B cell (primary cell): ENCODE results near the gene LHX2. TPM values are rescaled to one million over a fixed set of nuclear protein-coding genes. Genes with fewer than 3 reads are reported as not detected.

Source experiments
- ATAC-seq: fragments of 200-7000 bp; cut with Tn5 transposase; one replicate; pipeline ENCODE4 v1.10.0; 2021; ENCODE audit warnings: low read depth, mild to moderate bottlenecking, moderate number of reproducible peaks, moderate library complexity
- CTCF ChIA-PET: fragments of 350-600 bp; sonication (Branson Sonifier 250); formaldehyde crosslinking; loops from one replicate; lab custom pipeline; 2021; ENCODE audit warnings: antibody characterized with exemption, inconsistent platforms; lab: Charles Lee
- POLR2A ChIA-PET: fragments of 350-600 bp; sonication (Branson Sonifier 250); formaldehyde crosslinking; loops from one replicate; lab custom pipeline; 2021; ENCODE audit warnings: antibody characterized with exemption; lab: Charles Lee
- DNase-seq: peaks from one replicate; pipeline ENCODE4 v3.0.0; 2013
- H2AFZ ChIP-seq: 2 replicates; pipeline ENCODE4 v1.6.1; 2012; ENCODE audit warnings: mild to moderate bottlenecking, low read depth, low read length; ENCODE audit not compliant: insufficient read depth, poor library complexity, severe bottlenecking
- H3K27ac ChIP-seq, 2 donors: 1 replicate in 1 of 2; 2 replicates in 1 of 2; pipeline ENCODE4 v1.5.1; 2012 to 2013; ENCODE audit warnings: low read length in 2 of 2, mild to moderate bottlenecking in 2 of 2, moderate library complexity in 1 of 2
- H3K27me3 ChIP-seq, 4 experiments: fragments of 200-600 bp in 1 of 4; sonication (generic) in 1 of 4; replicated peaks in 1 of 4; 1 replicate in 2 of 4; 2 replicates in 2 of 4; pipeline versions ENCODE4 v1.6.1 to v1.7.0; 2013 to 2016; ENCODE audit warnings: low read length in 3 of 4, mild to moderate bottlenecking in 2 of 4, mixed read lengths in 1 of 4, moderate library complexity in 1 of 4; ENCODE audit not compliant: insufficient read depth in 4 of 4, control insufficient read depth in 3 of 4; ENCODE audit errors: control extremely low read depth in 1 of 4
- H3K36me3 ChIP-seq, 2 experiments: replicated peaks in 1 of 2; 1 replicate in 1 of 2; 2 replicates in 1 of 2; pipeline versions ENCODE4 v1.6.1 to v1.7.1; 2013; ENCODE audit warnings: low read length in 1 of 2; ENCODE audit not compliant: insufficient read depth in 2 of 2, control insufficient read depth in 1 of 2; ENCODE audit errors: control extremely low read depth in 1 of 2, extremely low read depth in 1 of 2
- H3K4me1 ChIP-seq, 2 donors: fragments of 200-600 bp in 1 of 2; sonication (generic) in 1 of 2; 1 replicate in 1 of 2; 2 replicates in 1 of 2; pipeline versions ENCODE4 v1.5.1 to v1.6.1; 2013 to 2017; ENCODE audit warnings: low read length in 2 of 2; ENCODE audit not compliant: control insufficient read depth in 2 of 2, insufficient read depth in 2 of 2
- H3K4me2 ChIP-seq: replicated peaks from 2 replicates; pipeline ENCODE3; 2012; ENCODE audit warnings: mild to moderate bottlenecking, low read depth, low read length; ENCODE audit not compliant: poor library complexity, severe bottlenecking
- H3K4me3 ChIP-seq, 5 experiments: fragments of 200-600 bp in 1 of 5; sonication (generic) in 1 of 5; 1 replicate in 3 of 5; 2 replicates in 2 of 5; pipeline versions ENCODE4 v1.5.1 to v1.7.0; 2011 to 2016; ENCODE audit warnings: low read length in 4 of 5, mild to moderate bottlenecking in 4 of 5, low read depth in 2 of 5, control low read depth in 1 of 5, moderate library complexity in 1 of 5; ENCODE audit not compliant: insufficient read depth in 1 of 5; ENCODE audit errors: control extremely low read depth in 1 of 5, extremely low read depth in 1 of 5
- H3K79me2 ChIP-seq: fragments of 200-600 bp; sonication (generic); one replicate; pipeline ENCODE4 v1.6.0; 2016; ENCODE audit warnings: low read length; ENCODE audit not compliant: control insufficient read depth, insufficient read depth
- H3K9ac ChIP-seq: fragments of 200-600 bp; sonication (generic); 2 replicates; pipeline ENCODE4 v1.6.1; 2017; ENCODE audit warnings: mild to moderate bottlenecking, low read length, moderate library complexity
- H3K9me3 ChIP-seq, 3 donors: one replicate each; pipeline versions ENCODE4 v1.6.1 to v1.7.1; 2013; ENCODE audit warnings: low read length in 2 of 3; ENCODE audit not compliant: control insufficient read depth in 2 of 3, insufficient read depth in 1 of 3; ENCODE audit errors: control extremely low read depth in 1 of 3
- H4K20me1 ChIP-seq: 2 replicates; pipeline ENCODE4 v1.6.0; 2012; ENCODE audit warnings: mild to moderate bottlenecking, low read length; ENCODE audit not compliant: insufficient read depth, control insufficient read depth, poor library complexity, severe bottlenecking
- H3K27ac Mint-ChIP-seq: one replicate; pipeline ENCODE4 v1.8.0; 2021; ENCODE audit warnings: mixed read lengths
- H3K27me3 Mint-ChIP-seq: one replicate; pipeline ENCODE4 v1.8.0; 2021; ENCODE audit warnings: mixed read lengths
- H3K4me1 Mint-ChIP-seq: one replicate; pipeline ENCODE4 v1.8.0; 2021; ENCODE audit warnings: mixed read lengths
- H3K4me3 Mint-ChIP-seq: one replicate; pipeline ENCODE4 v1.8.0; 2021; ENCODE audit warnings: mixed read lengths
- H3K9me3 Mint-ChIP-seq: one replicate; pipeline ENCODE4 v1.8.0; 2022; ENCODE audit warnings: mixed read lengths; ENCODE audit not compliant: insufficient read depth
- EZH2 ChIP-seq: IDR thresholded peaks from 2 replicates; pipeline ENCODE4 v1.6.1; 2012; ENCODE audit warnings: borderline replicate concordance, low read depth, mild to moderate bottlenecking, moderate library complexity, low read length; ENCODE audit not compliant: insufficient read depth, poor library complexity, severe bottlenecking
- WGBS: methylation state at CpG from one replicate; pipeline ENCODE4 v1.1.5; 2013; ENCODE audit warnings: missing lambda C conversion rate; ENCODE audit not compliant: insufficient coverage; 5-methylcytosine and 5-hydroxymethylcytosine counted together
- intact Hi-C: fragments of 100-400 bp; cut with micrococcal nuclease; formaldehyde crosslinking; loops from one replicate; pipeline ENCODE4 v1.10.0; 2022
- polyA plus RNA-seq: library from polyadenylated mRNA; depleted of rRNA; stranded (reverse); fragments of >200 nt; gene quantifications from 2 replicates; pipeline ENCODE4 v1.2.3, GENCODE V29; 2012
- total RNA-seq, 2 donors: library from RNA; stranded (reverse); fragments of 120-200 nt in 1 of 2; gene quantifications; 1 replicate in 1 of 2; 2 replicates in 1 of 2; pipeline versions ENCODE4 v1.2.3 to v1.2.4, GENCODE V29; 2013 to 2022
- TF ChIP-seq, protein P1 (sequence below): fragments of 200-600 bp; IDR thresholded peaks from one replicate; pipeline ENCODE4 v1.8.0; 2022; ENCODE audit warnings: antibody characterized with exemption, mild to moderate bottlenecking

Gene LHX2
- total and polyA plus RNA-seq, 2 donors (not counting 1 experiment from before 2014, with no cell fraction given): 0.66 TPM; not detected in 1

DNA sequence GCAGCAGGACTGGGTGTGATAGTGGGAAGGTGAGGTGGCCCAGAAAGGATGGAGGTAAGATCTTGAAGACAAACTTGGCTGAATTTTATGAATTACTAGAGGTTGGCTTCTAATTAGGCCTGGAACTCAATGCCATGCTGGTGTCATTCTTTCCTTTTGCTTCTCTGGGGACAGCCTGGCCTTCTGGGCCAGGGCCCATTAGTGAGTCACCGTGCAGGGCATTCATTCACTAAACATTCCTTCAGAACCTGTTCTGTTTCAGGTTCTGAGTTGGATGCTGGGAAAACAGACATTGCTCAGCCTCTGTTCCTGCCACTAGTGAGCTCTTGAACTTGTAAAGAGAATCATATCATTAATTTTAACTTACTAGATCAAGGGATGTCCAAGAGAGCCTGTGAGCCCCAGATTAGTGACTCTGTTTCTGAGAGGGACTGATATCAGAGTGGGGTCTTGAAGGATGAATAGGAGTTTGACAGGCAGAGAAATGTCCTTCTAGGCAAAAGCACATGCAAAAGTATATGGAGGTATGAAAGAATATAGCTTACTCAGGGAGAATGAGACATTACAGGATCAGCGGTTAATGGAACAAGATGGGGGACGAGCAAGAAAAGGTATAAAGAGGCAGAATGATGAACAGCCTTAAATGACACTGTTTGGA is 66.5 kb downstream of the LHX2 start:
- no peak for ATAC-seq
- no peak for TF ChIP-seq EZH2
- TF ChIP-seq, protein P1, sequence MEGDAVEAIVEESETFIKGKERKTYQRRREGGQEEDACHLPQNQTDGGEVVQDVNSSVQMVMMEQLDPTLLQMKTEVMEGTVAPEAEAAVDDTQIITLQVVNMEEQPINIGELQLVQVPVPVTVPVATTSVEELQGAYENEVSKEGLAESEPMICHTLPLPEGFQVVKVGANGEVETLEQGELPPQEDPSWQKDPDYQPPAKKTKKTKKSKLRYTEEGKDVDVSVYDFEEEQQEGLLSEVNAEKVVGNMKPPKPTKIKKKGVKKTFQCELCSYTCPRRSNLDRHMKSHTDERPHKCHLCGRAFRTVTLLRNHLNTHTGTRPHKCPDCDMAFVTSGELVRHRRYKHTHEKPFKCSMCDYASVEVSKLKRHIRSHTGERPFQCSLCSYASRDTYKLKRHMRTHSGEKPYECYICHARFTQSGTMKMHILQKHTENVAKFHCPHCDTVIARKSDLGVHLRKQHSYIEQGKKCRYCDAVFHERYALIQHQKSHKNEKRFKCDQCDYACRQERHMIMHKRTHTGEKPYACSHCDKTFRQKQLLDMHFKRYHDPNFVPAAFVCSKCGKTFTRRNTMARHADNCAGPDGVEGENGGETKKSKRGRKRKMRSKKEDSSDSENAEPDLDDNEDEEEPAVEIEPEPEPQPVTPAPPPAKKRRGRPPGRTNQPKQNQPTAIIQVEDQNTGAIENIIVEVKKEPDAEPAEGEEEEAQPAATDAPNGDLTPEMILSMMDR: no peak
- no peak overlapping the region for H3K27ac Mint-ChIP-seq
- peaks cover 21% of the 10 kb centered on the region for H3K27me3 Mint-ChIP-seq
- no peak overlapping the region for H3K4me3 ChIP-seq
- H2AFZ ChIP-seq: no peak overlapping the region
- H3K27me3 ChIP-seq: peaks cover 0 to 3% (median 0%) of the 10 kb centered on the region in 4 experiments
- H4K20me1 ChIP-seq: no peaks in the 10 kb centered on the region
- no peak overlapping the region for H3K4me2 ChIP-seq
- H3K79me2 ChIP-seq: no peaks in the 10 kb centered on the region
- H3K9me3 Mint-ChIP-seq: no peaks in the 10 kb centered on the region
- H3K9ac ChIP-seq: no peak overlapping the region
- 89% methylated on average over 3 of the region's 3 CpGs for WGBS
- POLR2A ChIA-PET: no interaction called here
- no peak for DNase-seq
- no peak overlapping the region for H3K27ac ChIP-seq
- no peaks in the 10 kb centered on the region for H3K36me3 ChIP-seq
- intact Hi-C loops: no loop called here
- H3K4me3 Mint-ChIP-seq: no peak overlapping the region
- no peaks in the 10 kb centered on the region for H3K9me3 ChIP-seq
- no peaks in the 10 kb centered on the region for H3K4me1 ChIP-seq
- CTCF ChIA-PET: no interaction called here
- no peaks in the 10 kb centered on the region for H3K4me1 Mint-ChIP-seq

DNA sequence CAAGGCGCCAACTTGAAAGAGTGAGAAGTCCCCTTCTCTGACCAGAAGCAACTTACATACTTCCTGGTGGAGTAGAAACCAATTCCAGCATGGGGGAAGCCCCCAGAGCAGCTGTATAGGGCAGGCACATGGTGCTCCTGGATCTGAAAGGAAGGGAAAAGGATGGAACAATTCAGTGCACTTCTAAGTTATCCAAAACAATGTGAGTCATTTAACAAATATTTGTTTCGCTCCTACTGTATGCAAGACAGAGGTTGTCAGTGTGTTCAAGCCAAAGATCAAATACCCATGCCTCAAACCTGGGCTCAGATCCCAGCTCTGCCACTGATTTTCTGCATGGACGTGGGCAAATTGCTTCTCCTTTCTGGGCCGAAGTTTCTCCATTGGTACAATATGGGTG is 67.1 kb downstream of the LHX2 start:
- CTCF ChIA-PET: no interaction called here
- Histone ChIP-seq H2AFZ (no peak overlapping the region), H3K9me3 (no peaks in the 10 kb centered on the region), H3K36me3 (no peaks in the 10 kb centered on the region), H3K4me2 (no peak overlapping the region), H3K9ac (no peak overlapping the region), H3K4me3 (no peak overlapping the region), H3K27me3 (peaks cover 0 to under 1% (median 0%) of the 10 kb centered on the region in 4 experiments), H4K20me1 (no peaks in the 10 kb centered on the region), H3K4me1 (no peaks in the 10 kb centered on the region), H3K27ac (no peak overlapping the region), H3K79me2 (no peaks in the 10 kb centered on the region)
- TF ChIP-seq EZH2: no peak
- TF ChIP-seq, protein P1: no peak
- Mint-ChIP-seq H3K4me3 (no peak overlapping the region), H3K4me1 (no peaks in the 10 kb centered on the region), H3K27me3 (peaks cover 17% of the 10 kb centered on the region), H3K9me3 (no peaks in the 10 kb centered on the region), H3K27ac (no peak overlapping the region)
- POLR2A ChIA-PET: no interaction called here
- 100% methylated on average over 1 of the region's 4 CpGs for WGBS
- intact Hi-C loops: no loop called here
- ATAC-seq (no peak), DNase-seq (no peak)
